ENCODE measurements around the gene M1AP.

M1AP gene

GRCh38 chr2:74524955-74525716 lies 123.0 kb downstream of the M1AP start:
- no peak for DNase-seq (ENCODE audit: low read depth in 2 of 2)

GRCh38 chr2:74524005-74524404 lies 124.1 kb downstream of the M1AP start:
- no peak for DNase-seq (ENCODE audit: low read depth in 2 of 2)

GRCh38 chr2:74522516-74522915 lies 125.6 kb downstream of the M1AP start:
- DNase-seq (ENCODE audit: low read depth in 2 of 2) = no peak

GRCh38 chr2:74516650-74517049 lies 131.5 kb downstream of the M1AP start:
- no peak for DNase-seq (ENCODE audit: low read depth in 2 of 2)

GRCh38 chr2:74515981-74516633 lies 132.0 kb downstream of the M1AP start:
- peak in 1 of 2 experiments; percentile 19 for DNase-seq (ENCODE audit: low read depth in 2 of 2)

GRCh38 chr2:74515271-74515980 lies 132.7 kb downstream of the M1AP start:
- no peak for DNase-seq (ENCODE audit: low read depth in 2 of 2)

- DNase-seq (ENCODE audit: low read depth in 2 of 2) = no peak
These were observed 133.5 kb downstream of the M1AP start, which contains the start of gene TLX2 for GRCh38 chr2:74514368-74515270. TLX2 (plus strand) TSS chr2:74514450; CDS start chr2:74514807, 357 bp downstream.

- no peak for DNase-seq (ENCODE audit: low read depth in 2 of 2)
These were observed 134.3 kb downstream of the M1AP start for GRCh38 chr2:74513605-74514367.

GRCh38 chr2:74512744-74513604 lies 135.2 kb downstream of the M1AP start:
- no peak for DNase-seq (ENCODE audit: low read depth in 2 of 2)

- no peak for DNase-seq (ENCODE audit: low read depth in 2 of 2)
These were observed 136.8 kb downstream of the M1AP start for GRCh38 chr2:74511104-74511989.

- no peak for DNase-seq (ENCODE audit: low read depth in 2 of 2)
These were observed 137.9 kb downstream of the M1AP start for GRCh38 chr2:74510272-74510671.

- peak; percentile 82 for DNase-seq (ENCODE audit: low read depth in 2 of 2)
These were observed 140.1 kb downstream of the M1AP start for GRCh38 chr2:74507926-74508520.

All from fibroblast of skin of left quadriceps (primary cell).